ENCODE measurements around the gene ITGA8. TPM values are rescaled to one million over a fixed set of nuclear protein-coding genes. Genes with fewer than 3 reads are reported as not detected.

The ITGA8 gene
- total and polyA plus RNA-seq, 9 of the 15 experiments (the other 6 are each of a cell fraction or from before 2014, with no cell fraction given) = 0.01 to 0.07 (median 0.04) TPM; not detected in 5

DNA sequence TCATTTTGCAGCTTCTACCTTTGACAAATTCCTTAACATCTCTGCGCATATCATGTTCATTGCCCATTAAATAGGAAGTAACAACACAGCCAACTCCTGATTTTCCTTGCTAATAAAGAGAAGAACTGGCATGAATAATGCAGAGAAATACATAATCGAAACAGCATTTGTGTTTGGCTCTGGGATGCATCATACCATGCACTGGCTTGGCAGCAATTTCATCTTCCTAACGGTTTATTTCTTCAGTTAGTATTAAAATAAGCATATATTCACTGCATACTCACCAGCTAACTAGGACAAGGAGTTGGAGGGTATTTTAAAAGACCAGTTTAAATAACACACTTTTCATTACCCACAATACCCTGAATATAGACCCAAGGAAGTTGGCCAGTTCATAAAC, 132.5 kb downstream of the ITGA8 start:
- FAIRE-seq (no peak), DNase-seq (ENCODE audit: extremely low read depth in 1 of 4, low spot score in 3 of 4) (no peak), ATAC-seq (no peak)
- Histone ChIP-seq H3K9me1 (ENCODE audit: control insufficient read depth, insufficient read depth, low read length) (no peaks in the 10 kb centered on the region), H3K9me3 (replicated peaks; ENCODE audit: control insufficient read depth, insufficient read depth, low read depth, low read length) (no peaks in the 10 kb centered on the region), H3K36me3 (ENCODE audit: control insufficient read depth, insufficient read depth, low read length) (no peaks in the 10 kb centered on the region), H3K27ac (ENCODE audit: extremely low read depth, low read depth, low read length) (no peak overlapping the region), H3K9ac (ENCODE audit: insufficient read depth in 1 of 2, low read depth in 2 of 2, low read length in 2 of 2) (no peak overlapping the region), H3K79me2 (ENCODE audit: control insufficient read depth, insufficient read depth, low read length) (no peaks in the 10 kb centered on the region), H4K20me1 (replicated peaks; ENCODE audit: control insufficient read depth, insufficient read depth, low read length) (no peaks in the 10 kb centered on the region), H3K4me2 (ENCODE audit: insufficient read depth, low read length) (no peak overlapping the region), H3K4me1 (replicated peaks in 1 of 2; ENCODE audit: control insufficient read depth in 2 of 2, insufficient read depth in 2 of 2, low read length in 2 of 2) (peaks cover 0 to 4% of the 10 kb centered on the region in 2 experiments; a peak in 1 of 5 replicates), H3K4me3 (no peak overlapping the region), H3K27me3 (ENCODE audit: control insufficient read depth in 2 of 2, insufficient read depth in 2 of 2, low read length in 2 of 2) (no peaks in the 10 kb centered on the region), H2AFZ (ENCODE audit: low read depth, low read length) (no peak overlapping the region; the same call in 1 of the 2 replicates)
- in situ Hi-C loops (cut with MboI) (loop anchor here (25.0 kb wide), 1 partner anchor 125 kb away; the partner anchor contains the start of gene ITGA8), intact Hi-C loops (cut with micrococcal nuclease) (loop anchor here (5.0 to 10.0 kb wide), 3 partner anchors 65 to 238 kb away; no protein-coding TSS in a partner anchor)
- CTCF ChIA-PET (ENCODE audit: low intra/inter-chr PET ratio) = interaction anchor here (0.6 kb wide), 1 partner anchor 204 kb away, joined by 3 read pairs; no protein-coding TSS in a partner anchor
- 36% methylated on average over 3 of the region's 3 CpGs for WGBS (ENCODE audit: insufficient coverage, low coverage, missing lambda C conversion rate)
- BruUV-seq (replicated peaks) = no TSS peak
- TF ChIP-seq SPI1 (IDR thresholded peaks at IDR 0.05; ENCODE audit: borderline replicate concordance, low read depth, low read length) = no peak
- TF ChIP-seq ERF (CRISPR knock-in tag; IDR thresholded peaks at IDR 0.05) = no peak
- TF ChIP-seq, protein P1, sequence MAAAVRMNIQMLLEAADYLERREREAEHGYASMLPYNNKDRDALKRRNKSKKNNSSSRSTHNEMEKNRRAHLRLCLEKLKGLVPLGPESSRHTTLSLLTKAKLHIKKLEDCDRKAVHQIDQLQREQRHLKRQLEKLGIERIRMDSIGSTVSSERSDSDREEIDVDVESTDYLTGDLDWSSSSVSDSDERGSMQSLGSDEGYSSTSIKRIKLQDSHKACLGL (CRISPR knock-in tag; IDR thresholded peaks at IDR 0.05; ENCODE audit: borderline replicate concordance, poor library complexity, severe bottlenecking) = no peak
- TF ChIP-seq EWSR1 (IDR thresholded peaks at IDR 0.05; ENCODE audit: borderline replicate concordance, low read depth, partially characterized antibody) = no peak
- no peak for TF ChIP-seq DDX20 (tag; IDR thresholded peaks at IDR 0.05; ENCODE audit: low read depth)
- no peak for TF ChIP-seq BHLHE40 (IDR thresholded peaks at IDR 0.05; ENCODE audit: low read length)
- no peak for TF ChIP-seq NFIC (IDR thresholded peaks at IDR 0.05)
- no peak for TF ChIP-seq HNRNPL (IDR thresholded peaks at IDR 0.05; ENCODE audit: low read depth, low read length)
- no peak for TF ChIP-seq KLF10 (CRISPR knock-in tag; IDR thresholded peaks at IDR 0.05)
- TF ChIP-seq TEAD4 (IDR thresholded peaks at IDR 0.05; ENCODE audit: low read length) = no peak
- no peak for TF ChIP-seq TEAD4 (CRISPR knock-in tag; IDR thresholded peaks at IDR 0.05; ENCODE audit: borderline replicate concordance)
- no peak for TF ChIP-seq MCM5 (IDR thresholded peaks at IDR 0.05; ENCODE audit: low read depth)
- POLR2A ChIA-PET = interaction anchor here (1.5 kb wide), 1 partner anchor 11 kb away, joined by 4 read pairs; no protein-coding TSS in a partner anchor
